HG02973 (cell line): ENCODE measurements around the gene NXF3.
"Not testable (repeated sequence)": the region's sequence is repeated elsewhere in the genome, so short reads cannot be mapped to it uniquely, and the experiment has no call there.

Experiments used
- ATAC-seq: cut with Tn5 transposase; IDR thresholded peaks from one replicate; pipeline ENCODE4 v1.9.1; 2021; ENCODE audit warnings: moderate library complexity; ENCODE audit not compliant: unreplicated experiment

The NXF3 gene, protein sequence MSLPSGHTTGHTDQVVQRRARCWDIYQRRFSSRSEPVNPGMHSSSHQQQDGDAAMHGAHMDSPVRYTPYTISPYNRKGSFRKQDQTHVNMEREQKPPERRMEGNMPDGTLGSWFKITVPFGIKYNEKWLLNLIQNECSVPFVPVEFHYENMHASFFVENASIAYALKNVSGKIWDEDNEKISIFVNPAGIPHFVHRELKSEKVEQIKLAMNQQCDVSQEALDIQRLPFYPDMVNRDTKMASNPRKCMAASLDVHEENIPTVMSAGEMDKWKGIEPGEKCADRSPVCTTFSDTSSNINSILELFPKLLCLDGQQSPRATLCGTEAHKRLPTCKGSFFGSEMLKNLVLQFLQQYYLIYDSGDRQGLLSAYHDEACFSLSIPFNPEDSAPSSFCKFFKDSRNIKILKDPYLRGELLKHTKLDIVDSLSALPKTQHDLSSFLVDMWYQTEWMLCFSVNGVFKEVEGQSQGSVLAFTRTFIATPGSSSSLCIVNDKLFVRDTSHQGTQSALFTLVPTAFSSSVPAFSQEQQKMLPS

DNA sequence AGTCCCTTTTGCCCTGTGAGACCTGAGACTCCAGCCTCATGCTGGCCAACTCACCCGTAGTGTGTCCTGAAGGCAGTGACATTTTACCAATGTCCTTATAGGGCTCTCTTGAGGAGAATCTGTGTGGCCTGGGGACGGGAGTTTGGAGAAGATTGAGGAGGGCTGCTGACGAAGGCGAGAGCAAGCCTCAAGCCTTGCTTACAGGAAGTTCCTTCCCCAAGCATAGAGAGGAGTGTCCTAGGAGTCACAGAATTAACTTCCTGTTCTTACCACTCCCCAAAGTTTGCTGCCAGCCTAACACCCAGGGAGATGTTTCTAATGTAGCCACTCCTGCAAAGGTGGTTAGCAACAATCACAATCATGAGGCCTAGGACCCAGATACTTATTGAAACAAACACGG, at the start of gene NXF3:
NXF3 (minus strand) TSS at position 202 of the 400 bp plus-strand sequence; CDS start at position 82, 120 bp downstream.
- no peak for ATAC-seq

DNA sequence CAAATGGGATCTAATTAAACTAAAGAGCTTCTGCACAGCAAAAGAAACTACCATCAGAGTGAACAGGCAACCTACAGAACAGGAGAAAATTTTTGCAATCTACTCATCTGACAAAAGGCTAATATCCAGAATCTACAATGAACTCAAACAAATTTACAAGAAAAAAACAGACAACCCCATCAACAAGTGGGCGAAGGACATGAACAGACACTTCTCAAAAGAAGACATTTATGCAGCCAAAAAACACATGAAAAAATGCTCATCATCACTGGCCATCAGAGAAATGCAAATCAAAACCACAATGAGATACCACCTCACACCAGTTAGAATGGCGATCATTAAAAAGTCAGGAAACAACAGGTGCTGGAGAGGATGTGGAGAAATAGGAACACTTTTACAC, 43.6 kb upstream of the NXF3 start:
- not testable (repeated sequence) for ATAC-seq

DNA sequence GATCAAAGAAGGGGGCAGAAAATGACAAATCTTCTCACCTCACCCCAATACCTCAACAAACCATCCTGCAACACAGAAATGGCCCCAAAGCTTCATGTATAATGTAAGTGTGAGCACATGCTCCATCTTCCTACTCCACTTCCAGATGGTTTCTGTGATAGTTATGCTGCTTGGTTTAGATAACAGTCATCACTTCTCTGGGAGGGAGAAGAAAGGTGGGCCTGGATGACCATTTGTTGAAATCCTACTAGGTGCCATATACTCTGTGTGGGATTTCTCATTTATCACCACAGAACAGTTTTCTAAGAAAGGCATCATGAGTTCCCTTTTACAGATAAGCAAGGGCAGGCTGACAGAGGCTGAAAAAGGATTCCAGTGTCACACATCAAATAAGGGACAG, 31.3 kb upstream of the NXF3 start:
- no peak for ATAC-seq

DNA sequence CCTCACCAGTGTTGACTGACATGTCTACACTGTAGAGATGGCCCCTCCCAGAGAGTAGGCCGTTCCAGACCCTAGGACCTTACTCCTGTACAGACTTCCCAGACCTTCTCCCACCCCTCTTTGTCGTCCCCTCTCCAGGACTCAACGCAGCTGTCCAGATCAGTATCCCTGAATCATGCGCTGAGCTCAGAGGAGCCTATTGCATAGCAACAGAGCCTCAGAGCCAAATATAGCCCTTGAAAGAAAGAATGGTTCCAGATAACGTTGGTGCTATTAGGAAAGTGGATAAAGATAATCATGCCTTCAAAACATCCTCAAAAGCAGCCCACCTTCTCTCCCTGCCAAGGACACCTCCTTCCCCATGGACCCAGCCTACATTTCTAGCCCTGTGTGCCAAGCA, 27.8 kb upstream of the NXF3 start:
- ATAC-seq = no peak

DNA sequence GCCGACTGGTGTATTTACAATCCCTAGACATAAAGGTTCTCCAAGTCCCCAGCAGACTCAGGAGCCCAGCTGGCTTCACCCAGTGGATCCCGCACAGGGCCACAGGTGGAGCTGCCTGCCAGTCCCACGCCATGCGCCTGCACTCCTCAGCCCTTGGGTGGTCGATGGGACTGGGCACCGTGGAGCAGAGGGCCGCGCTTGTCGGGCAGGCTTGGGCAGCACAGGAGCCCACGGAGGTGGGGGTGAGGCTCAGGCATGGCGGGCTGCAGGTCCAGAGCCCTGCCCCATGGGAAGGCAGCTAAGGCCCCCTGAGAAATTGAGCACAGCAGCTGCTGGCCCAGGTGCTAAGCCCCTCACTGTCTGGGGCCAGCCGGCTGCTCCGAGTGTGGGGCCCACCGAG, 24.0 kb upstream of the NXF3 start:
- ATAC-seq = not testable (repeated sequence)

DNA sequence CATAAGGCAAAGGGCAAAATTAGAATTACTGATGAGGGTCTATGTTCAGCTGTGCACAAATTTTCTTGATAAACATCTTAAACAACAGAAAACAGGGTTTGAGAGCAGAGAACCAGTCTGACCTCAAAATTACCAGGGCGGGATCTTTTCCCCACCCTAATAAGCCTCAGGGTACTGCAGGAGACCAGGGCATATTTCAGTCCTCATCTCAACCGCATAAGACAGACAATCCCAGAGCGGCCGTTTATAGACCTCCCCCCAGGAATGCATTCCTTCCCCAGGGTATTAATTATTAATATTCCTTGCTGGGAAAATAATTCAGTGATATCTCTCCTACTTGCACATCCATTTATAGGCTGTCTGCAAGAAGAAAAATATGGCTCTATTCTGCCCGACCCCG, 16.6 kb upstream of the NXF3 start:
- not testable (repeated sequence) for ATAC-seq

DNA sequence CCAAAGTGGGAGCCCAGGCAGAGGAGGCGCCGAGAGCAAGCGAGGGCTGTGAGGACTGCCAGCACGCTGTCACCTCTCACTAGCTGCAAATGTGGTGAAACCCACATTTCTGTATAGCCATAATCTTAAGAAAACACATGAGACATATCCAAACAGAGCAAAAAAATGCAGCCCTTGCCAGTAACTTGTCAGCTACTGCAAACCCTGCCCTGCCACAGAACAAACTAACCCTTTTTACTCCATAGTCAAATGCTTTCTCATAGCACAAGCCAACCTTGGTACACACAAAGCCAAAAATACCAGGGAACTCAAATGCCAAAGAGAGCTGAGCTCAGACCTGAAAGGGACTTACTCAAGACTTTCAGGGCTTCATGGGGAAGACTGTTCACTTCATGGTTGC, 14.9 kb upstream of the NXF3 start:
- ATAC-seq = no peak

DNA sequence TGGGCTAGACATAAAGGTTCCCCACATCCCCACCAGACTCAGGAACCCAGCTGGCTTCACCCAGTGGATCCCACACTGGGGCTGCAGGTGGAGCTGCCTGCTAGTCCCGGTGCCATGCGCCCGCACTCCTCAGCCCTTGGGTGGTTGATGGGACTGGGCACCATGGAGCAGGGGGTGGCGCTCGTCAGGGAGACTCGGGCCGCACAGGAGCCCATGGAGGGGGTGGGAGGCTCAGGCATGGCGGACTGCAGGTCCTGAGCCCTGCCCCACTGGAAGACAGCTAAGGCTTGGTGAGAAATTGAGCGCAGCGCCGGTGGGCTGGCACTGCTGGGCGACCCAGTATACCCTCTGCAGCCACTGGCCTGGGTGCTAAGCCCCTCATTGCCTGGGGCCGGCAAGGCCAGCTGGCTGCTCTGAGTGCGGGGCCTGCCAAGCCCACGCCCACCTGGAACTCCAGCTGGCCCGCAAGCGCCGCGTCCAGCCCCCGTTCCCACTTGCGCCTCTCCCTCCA, 14.3 kb upstream of the NXF3 start:
- ATAC-seq = not testable (repeated sequence)

DNA sequence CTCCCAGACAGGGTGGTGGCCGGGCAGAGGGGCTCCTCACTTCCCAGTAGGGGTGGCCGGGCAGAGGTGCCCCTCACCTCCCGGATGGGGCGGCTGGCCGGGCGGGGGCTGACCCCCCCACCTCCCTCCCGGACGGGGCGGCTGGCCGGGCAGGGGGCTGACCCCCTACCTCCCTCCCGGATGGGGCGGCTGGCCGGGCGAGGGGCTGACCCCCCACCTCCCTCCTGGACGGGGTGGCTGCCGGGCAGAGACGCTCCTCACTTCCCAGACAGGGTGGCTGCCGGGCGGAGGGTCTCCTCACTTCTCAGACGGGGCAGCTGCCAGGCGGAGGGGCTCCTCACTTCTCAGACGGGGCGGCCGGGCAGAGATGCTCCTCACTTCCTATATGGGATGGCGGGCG, 11.4 kb upstream of the NXF3 start:
- ATAC-seq = not testable (repeated sequence)

DNA sequence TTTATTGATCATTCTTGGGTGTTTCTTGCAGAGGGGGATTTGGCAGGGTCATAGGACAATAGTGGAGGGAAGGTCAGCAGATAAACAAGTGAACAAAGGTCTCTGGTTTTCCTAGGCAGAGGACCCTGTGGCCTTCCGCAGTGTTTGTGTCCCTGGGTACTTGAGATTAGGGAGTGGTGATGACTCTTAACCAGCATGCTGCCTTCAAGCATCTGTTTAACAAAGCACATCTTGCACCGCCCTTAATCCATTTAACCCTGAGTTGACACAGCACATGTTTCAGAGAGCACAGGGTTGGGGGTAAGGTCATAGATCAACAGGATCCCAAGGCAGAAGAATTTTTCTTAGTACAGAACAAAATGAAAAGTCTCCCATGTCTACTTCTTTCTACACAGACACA, 10.9 kb upstream of the NXF3 start:
- not testable (repeated sequence) for ATAC-seq

DNA sequence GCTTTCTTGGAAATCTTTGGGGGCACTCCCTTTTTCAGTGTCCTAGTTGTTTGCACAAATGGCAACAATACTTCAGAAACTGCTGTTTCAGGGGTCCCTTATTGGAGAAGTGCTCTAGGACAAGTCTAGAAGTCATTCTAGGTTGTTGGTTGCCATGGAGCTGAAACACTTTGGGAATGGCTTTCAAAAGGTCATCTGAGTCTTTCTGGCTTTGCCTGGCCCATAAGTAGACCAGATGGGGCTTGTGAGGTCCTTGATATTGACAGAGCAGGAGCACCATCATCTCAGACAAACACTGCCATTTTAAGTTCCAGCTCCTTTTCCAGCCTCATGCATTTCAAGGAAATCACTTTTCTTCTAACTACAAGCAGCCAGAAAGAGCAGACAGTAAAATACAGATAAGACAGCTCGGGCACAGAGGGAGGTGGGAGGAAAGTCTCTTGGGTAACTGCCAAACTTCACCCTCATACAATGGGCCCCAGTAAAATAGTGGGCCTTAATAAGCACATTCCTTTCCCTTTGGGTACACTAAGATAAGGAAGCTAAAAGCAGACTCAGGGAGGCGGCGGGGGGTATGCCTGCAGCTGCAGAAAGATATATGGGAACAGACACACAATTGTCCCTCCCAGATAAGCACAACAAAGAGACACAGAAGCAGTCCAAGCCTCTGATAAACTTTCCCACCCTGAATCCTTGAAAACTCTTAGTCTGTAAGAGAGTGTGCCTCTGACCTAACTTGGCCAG, 8.5 kb upstream of the NXF3 start:
- ATAC-seq = no peak

DNA sequence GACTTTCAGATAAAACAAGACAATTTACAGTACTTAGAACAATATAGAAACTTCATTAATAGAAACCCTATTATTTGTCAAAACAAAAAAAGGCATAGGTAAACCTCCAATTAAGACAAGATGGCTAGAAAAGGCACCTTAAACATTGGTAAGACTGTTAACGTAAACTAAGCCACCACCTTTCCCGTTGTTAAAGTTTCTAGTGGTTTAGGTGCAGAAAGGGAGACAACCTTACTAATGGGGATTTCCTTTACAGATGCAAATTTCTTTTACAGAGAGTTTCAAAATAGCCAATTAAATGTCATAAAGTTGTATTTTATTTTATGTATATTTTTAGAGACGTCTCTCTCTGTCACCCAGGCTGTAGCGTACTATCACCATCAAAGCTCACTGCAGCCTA, 7.5 kb upstream of the NXF3 start:
- ATAC-seq = no peak

DNA sequence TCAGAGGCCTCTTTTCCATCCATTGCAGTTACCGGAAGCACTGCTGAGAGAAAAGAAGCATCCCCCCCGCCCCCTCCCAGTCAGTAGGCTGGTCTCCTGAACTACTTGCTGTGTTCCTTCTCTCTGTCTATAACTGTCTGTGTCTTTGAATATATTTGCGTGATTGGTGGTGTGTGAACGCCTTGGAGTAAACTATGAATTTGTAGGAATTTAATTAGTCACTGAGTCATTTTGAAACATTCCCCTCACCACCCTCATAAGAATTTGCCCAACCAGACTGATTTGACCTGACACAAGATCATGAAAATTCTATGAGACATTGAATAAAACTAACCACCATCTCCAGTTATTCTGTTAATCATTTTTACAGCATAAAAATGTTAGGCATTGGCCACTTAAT, 6.7 kb upstream of the NXF3 start:
- no peak for ATAC-seq

DNA sequence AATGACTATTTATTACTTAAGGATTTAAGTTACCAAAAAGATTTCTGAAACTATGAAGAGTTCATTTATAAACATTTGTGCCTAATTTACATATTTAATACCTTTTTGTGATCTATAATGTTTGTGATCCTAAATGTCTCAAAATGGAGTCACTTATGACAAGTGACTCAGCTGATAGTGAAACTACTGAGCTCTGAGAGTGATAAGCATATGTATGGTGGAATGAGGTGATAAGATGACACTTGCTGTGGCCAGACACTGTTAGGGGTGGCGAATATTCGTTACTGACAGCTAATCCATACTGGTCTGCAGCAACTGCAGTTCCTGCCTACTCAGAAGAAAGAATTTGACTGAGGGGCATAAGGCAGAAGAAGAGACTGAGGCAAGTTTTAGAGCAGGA, 5.5 kb upstream of the NXF3 start:
- ATAC-seq = no peak

DNA sequence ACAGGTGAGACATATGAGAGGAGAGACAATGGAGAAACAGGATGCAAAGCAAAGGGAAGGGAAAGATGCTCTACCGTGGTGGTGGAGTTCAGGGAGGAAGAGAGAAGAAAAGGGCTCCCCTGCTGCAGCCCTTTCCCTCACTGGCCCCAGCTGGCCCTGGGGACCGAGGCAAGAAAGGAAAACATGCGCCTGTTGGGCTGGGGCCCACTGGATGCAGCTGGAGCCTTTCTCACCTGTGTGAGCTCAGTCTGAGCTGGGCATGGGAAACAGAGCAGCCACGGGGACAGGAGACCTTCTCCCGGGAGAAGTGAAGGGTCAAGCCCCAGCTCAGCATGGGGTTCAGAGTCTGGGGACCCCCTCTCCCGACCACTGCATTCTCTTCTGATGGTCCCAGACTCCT, 11.9 kb downstream of the NXF3 start:
- ATAC-seq = no peak

DNA sequence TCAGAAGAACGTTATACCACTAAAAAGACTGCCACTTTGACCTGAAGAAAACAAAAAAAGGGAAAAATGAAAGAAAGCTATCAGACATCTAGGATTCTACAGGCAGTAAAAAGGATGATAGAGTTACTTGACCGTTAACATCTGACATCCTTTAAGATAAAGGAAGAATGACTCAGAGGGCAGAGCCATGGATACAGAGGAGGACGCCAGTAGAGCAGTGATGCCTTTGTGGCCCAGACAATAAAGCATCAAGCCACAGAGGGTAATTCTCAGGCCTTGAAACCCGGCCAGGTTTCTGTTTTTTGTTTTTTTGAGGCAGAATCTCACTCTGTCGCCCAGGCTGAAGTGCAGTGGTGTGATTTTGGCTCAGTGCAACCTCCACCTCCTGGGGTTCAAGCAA, 19.5 kb downstream of the NXF3 start:
- ATAC-seq = no peak

DNA sequence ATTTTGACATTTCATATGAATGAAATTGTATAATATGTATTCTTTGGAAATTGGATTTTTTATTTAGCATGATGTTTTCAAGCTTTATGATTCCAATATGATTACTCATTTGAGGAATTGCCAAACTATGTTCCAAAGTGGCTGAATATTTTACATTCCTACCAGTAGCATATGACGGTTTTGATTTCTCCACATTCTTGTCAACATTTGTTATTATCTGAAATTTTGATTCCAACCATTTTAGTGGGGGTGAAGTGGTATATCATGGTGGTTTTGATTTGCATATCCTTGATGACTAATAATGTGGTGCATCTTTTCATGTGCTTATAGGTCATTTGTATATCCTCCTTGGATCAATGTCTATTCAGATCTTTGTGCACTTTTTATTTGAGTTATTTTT, 26.3 kb downstream of the NXF3 start:
- no peak for ATAC-seq

DNA sequence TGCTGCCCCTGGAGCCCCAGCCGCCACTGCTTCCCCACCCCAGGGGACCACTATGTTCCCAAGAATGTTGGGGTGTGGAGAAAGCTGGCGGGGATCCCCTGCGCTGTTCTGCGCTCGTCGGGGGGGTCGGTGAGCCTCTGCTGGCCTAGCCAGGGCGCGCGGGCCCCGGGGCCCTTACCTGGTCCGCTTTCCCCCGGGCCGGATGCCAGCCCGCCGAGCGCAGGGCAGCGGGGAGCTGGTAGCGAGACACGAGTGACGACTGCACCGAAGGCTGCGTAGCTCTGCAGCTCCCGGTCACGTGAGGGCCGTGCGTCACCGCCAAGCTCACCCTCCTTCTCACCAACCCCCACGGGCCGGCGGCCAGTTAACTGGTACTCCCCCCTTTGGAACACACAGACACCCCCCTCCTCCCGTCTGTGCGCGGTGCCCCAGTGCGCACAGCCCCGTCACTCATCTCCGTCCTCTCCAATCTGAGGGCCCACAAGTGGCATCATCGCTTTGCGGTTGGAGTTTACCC, 29.0 kb downstream of the NXF3 start, which contains the start of gene BEX1:
BEX1 (minus strand) TSS at position 254 of the 517 bp plus-strand sequence. CDS start 897 bp downstream, outside the sequence.
- ATAC-seq = no peak

DNA sequence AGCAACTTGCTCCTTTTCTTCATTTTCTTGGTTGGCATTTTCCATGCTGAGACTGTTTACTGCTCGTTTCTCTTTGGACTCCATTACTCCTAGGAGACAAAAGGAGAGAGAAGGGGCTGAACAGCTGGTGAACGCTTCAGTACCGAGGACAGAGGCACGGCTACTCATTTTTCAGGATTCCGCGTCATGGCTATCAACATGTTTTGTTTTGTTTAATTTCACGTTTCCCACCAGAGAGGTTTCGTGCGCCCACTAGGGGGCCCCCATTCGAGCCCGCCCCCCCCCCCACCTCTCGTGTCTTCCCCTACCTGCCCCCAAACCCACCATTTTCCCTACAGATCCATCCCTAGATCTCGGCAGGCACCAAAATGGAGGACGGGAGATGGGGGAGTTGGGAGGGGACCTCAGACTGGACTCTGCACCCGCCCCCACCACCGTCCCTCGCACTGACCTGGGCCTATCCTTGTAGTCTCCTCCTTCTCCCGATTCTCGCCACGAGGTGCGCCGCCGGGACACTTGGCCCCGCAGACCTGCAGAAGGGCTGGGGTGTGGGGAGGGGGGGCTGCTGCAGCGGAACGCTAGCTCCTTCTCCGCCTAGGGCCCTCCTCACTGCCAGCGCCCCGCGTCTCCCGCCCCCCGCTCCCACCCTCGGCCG, 29.6 kb downstream of the NXF3 start:
- ATAC-seq = no peak

DNA sequence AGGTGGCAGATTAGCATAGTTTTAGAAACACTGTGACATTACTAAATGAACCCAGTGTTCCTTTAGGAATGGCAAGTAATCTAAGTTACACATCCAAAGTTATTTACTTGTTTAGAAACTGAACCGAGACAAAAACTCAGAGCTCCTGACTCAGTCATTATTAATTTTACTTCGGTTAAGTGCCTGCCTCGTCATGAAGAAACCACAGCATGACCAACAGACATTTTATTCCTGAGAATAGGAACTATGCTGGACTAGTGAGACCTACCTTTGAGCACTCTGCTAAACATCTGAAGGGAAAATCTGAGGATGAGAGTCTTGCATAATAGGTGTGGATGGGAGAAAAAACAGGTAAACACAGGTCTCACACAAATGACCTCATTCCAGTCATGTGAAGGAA, 31.5 kb downstream of the NXF3 start:
- ATAC-seq = no peak

DNA sequence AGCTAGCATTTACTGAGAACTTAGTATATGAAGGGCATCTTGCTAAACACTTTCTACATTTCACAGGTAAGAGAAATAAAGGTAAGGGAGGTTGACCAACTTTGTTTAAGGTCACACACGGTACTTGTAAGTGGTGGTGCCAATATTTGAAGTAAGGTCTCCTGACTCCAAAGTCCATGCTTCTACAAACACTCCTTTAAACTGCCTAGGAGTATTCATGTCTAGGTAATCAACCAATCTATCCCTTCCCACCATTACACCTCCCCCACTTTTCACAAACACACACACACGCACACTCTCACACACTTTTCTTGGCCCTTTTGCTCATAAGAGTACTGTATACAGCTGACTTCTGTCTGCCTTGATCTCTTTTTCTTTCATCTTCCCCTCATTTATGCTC, 36.0 kb downstream of the NXF3 start:
- no peak for ATAC-seq
